Peyer's patch (tissue), 4 donors: ENCODE results near the gene MESP1. TPM values are rescaled to one million over a fixed set of nuclear protein-coding genes. Genes with fewer than 3 reads are reported as not detected.

Source experiments
- DNase-seq, 3 donors: peaks; one replicate each; pipeline ENCODE4 v3.0.0-alpha.2; 2017 to 2019
- H3K27ac ChIP-seq, 4 donors: fragments of 200-600 bp; sonication (generic); one replicate each; pipeline ENCODE4 v1.5.1; 2016 to 2019
- H3K27me3 ChIP-seq, 2 donors: fragments of 200-600 bp; sonication (generic); one replicate each; pipeline ENCODE4 v1.5.1; 2019
- H3K36me3 ChIP-seq, 3 donors: fragments of 200-600 bp; sonication (generic); one replicate each; pipeline ENCODE4 v1.5.1; 2016 to 2019
- H3K4me1 ChIP-seq, 4 donors: fragments of 200-600 bp; sonication (generic); one replicate each; pipeline ENCODE4 v1.5.1; 2016 to 2019
- H3K4me3 ChIP-seq, 4 donors: fragments of 200-600 bp; sonication (generic); 1 replicate in 3 of 4; 2 replicates in 1 of 4; pipeline ENCODE4 v1.5.1; 2016 to 2019; ENCODE audit warnings: mild to moderate bottlenecking in 1 of 4
- H3K9me3 ChIP-seq, 4 donors: fragments of 200-600 bp; sonication (generic); one replicate each; pipeline ENCODE4 v1.5.1; 2016 to 2019; ENCODE audit warnings: mild to moderate bottlenecking in 1 of 4
- POLR2A ChIP-seq, 2 donors: fragments of 450-650 bp; IDR thresholded peaks; one replicate each; pipeline ENCODE4 v1.5.1; 2017; ENCODE audit warnings: antibody characterized with exemption in 2 of 2, mild to moderate bottlenecking in 2 of 2, moderate library complexity in 2 of 2
- total RNA-seq, 4 donors: library from RNA; depleted of rRNA; stranded (reverse); fragments of >200 nt; gene quantifications; one replicate each; pipeline ENCODE4 v1.1.0, GENCODE V29; 2016
- TF ChIP-seq, protein P1 (sequence below), 6 experiments: fragments of 450-650 bp in 4 of 6; fragments of 200-600 bp in 2 of 6; sonication (generic) in 1 of 6; IDR thresholded peaks; one replicate each; pipeline ENCODE4 v1.5.1; 2017 to 2019; ENCODE audit warnings: antibody characterized with exemption in 6 of 6, mild to moderate bottlenecking in 3 of 6, moderate library complexity in 1 of 6

The MESP1 gene
- total RNA-seq, 4 donors from 2014 or later = 0.95 to 6.6 (median 1.6) TPM; not detected in 1

DNA sequence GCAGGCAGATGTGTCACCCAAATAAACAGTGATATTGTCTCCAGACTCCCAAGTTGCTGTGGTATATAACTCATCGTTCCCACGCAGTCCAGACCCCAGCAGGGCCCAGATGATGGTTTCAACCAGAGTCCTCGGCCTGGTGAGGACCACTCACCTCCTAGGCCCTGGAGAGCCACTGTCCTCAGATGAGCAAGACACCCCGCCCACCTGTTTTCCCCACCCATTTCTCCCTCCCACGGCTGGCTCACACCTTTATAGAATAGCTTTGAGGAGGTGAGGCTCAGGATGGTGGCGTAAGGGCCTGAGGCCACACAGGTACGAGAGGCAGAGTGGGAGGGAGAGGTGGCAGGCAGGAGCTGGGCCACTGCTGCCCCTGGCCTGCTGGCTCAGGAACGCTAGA lies 7.5 kb downstream of the MESP1 start:
- H3K36me3 ChIP-seq = no peaks in the 10 kb centered on the region
- no peak overlapping the region for H3K4me3 ChIP-seq
- TF ChIP-seq, protein P1, sequence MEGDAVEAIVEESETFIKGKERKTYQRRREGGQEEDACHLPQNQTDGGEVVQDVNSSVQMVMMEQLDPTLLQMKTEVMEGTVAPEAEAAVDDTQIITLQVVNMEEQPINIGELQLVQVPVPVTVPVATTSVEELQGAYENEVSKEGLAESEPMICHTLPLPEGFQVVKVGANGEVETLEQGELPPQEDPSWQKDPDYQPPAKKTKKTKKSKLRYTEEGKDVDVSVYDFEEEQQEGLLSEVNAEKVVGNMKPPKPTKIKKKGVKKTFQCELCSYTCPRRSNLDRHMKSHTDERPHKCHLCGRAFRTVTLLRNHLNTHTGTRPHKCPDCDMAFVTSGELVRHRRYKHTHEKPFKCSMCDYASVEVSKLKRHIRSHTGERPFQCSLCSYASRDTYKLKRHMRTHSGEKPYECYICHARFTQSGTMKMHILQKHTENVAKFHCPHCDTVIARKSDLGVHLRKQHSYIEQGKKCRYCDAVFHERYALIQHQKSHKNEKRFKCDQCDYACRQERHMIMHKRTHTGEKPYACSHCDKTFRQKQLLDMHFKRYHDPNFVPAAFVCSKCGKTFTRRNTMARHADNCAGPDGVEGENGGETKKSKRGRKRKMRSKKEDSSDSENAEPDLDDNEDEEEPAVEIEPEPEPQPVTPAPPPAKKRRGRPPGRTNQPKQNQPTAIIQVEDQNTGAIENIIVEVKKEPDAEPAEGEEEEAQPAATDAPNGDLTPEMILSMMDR (IDR thresholded peaks at IDR 0.05) = no peak
- H3K27ac ChIP-seq = no peak overlapping the region
- H3K9me3 ChIP-seq = no peaks in the 10 kb centered on the region
- H3K4me1 ChIP-seq = no peaks in the 10 kb centered on the region
- no peaks in the 10 kb centered on the region for H3K27me3 ChIP-seq
- no peak for DNase-seq

GRCh38 chr15:89743011-89743410 lies 8.0 kb downstream of the MESP1 start:
- no peaks in the 10 kb centered on the region for H3K36me3 ChIP-seq
- no peaks in the 10 kb centered on the region for H3K27me3 ChIP-seq
- DNase-seq = no peak
- no peak overlapping the region for H3K4me3 ChIP-seq
- TF ChIP-seq, protein P1 (IDR thresholded peaks at IDR 0.05) = no peak
- no peak for TF ChIP-seq POLR2A (IDR thresholded peaks at IDR 0.05)
- no peak overlapping the region for H3K27ac ChIP-seq
- H3K4me1 ChIP-seq = no peaks in the 10 kb centered on the region
- H3K9me3 ChIP-seq = no peaks in the 10 kb centered on the region

DNA sequence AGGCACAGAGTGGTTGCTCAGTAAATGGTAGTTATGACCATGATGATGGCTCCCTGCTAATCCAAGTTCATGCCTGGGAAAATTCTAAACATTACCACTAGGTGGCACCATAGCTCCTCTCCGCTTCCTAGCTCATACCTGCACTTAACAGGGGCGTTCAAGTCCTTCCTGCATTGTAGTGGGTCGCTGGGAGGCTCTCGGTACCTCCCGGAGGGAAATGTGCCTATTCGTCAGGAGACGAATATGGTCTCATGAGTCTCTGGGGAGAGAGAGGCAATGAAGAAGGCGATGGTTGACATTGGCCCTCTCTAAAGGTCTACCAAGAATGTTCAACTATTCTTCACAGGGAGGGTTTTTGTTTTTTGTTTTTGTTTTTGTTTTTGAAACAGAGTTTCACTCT lies 10.9 kb downstream of the MESP1 start:
- Histone ChIP-seq H3K27ac (no peak overlapping the region), H3K9me3 (no peaks in the 10 kb centered on the region), H3K27me3 (no peaks in the 10 kb centered on the region), H3K36me3 (no peaks in the 10 kb centered on the region), H3K4me1 (no peaks in the 10 kb centered on the region), H3K4me3 (no peak overlapping the region)
- TF ChIP-seq, protein P1 (IDR thresholded peaks at IDR 0.05) = peak; percentile 86 to 96 (median 92)
- no peak for TF ChIP-seq POLR2A (IDR thresholded peaks at IDR 0.05)
- DNase-seq = peak in 2 of 3 donors; percentile 41 to 77

- H3K4me3 ChIP-seq = no peak overlapping the region
- H3K4me1 ChIP-seq = no peaks in the 10 kb centered on the region
- no peak overlapping the region for H3K27ac ChIP-seq
- DNase-seq = no peak
- TF ChIP-seq, protein P1 (IDR thresholded peaks at IDR 0.05) = no peak
- H3K36me3 ChIP-seq = no peaks in the 10 kb centered on the region
- no peaks in the 10 kb centered on the region for H3K27me3 ChIP-seq
- H3K9me3 ChIP-seq = no peaks in the 10 kb centered on the region
These were observed 15.3 kb downstream of the MESP1 start for GRCh38 chr15:89735773-89736172.

GRCh38 chr15:89732451-89733172 lies 18.4 kb downstream of the MESP1 start:
- no peak for DNase-seq
- Histone ChIP-seq H3K9me3 (no peaks in the 10 kb centered on the region), H3K36me3 (no peaks in the 10 kb centered on the region), H3K27ac (no peak overlapping the region), H3K4me1 (no peaks in the 10 kb centered on the region), H3K4me3 (no peak overlapping the region), H3K27me3 (no peaks in the 10 kb centered on the region)
- TF ChIP-seq, protein P1 (IDR thresholded peaks at IDR 0.05) = no peak
- no peak for TF ChIP-seq POLR2A (IDR thresholded peaks at IDR 0.05)
